ENCODE measurements around the gene PPP2R3C. TPM values are rescaled to one million over a fixed set of nuclear protein-coding genes. Genes with fewer than 3 reads are reported as not detected.

PPP2R3C gene
- total and polyA plus RNA-seq, 2 of the 13 experiments (the other 11 are each of a cell fraction or from before 2014, with no cell fraction given): 63.4 to 102 TPM

GRCh38 chr14:35159742-35160409, 38.1 kb upstream of the PPP2R3C start:
- peak overlapping the region in 1 of 3 experiments; percentile 4; a peak in 1 of 6 replicates for H3K4me3 ChIP-seq (replicated peaks in 1 of 3; ENCODE audit: insufficient read depth in 1 of 3, low read depth in 2 of 3, low read length in 3 of 3)
- FAIRE-seq (no peak), ATAC-seq (peak; percentile 90), DNase-seq (ENCODE audit: low spot score) (peak; percentile 94)
- no peaks in the 10 kb centered on the region for H3K9me3 ChIP-seq (ENCODE audit: low read length)
- H2AFZ ChIP-seq (ENCODE audit: low read length): no peak overlapping the region
- POLR2A ChIA-PET: interaction anchor here (0.5 to 2.6 kb wide), 12 partner anchors 10 to 252 kb away, joined by 3 to 22 read pairs (median 6); partner anchors contain the start of genes FAM177A1, NFKBIA, PPP2R3C and PRORP
- H3K9ac ChIP-seq (ENCODE audit: insufficient read depth, low read depth, low read length): no peak overlapping the region
- intact Hi-C loops (cut with micrococcal nuclease; ENCODE audit: unreplicated experiment) (loop anchor here (5.0 kb wide), 1 partner anchor 132 kb away; the partner anchor contains the start of gene PSMA6), in situ Hi-C loops (cut with HindIII; ENCODE audit: extremely low pct_ligation_motif_present, low pct_unique_long_range_greater_than_20kb) (no loop called here)
- CTCF ChIA-PET (ENCODE audit: low intra/inter-chr PET ratio, low total read pairs): no interaction called here
- H3K27me3 ChIP-seq (ENCODE audit: control insufficient read depth in 1 of 2, insufficient read depth in 2 of 2, low read length in 2 of 2): no peaks in the 10 kb centered on the region
- H3K4me1 ChIP-seq (ENCODE audit: insufficient read depth, low read length): peaks cover 26% of the 10 kb centered on the region
- peak overlapping the region; percentile 20 for H3K27ac ChIP-seq (ENCODE audit: extremely low read length, insufficient read depth, low read length)
- H3K79me2 ChIP-seq (ENCODE audit: insufficient read depth, low read length): peaks cover 2% of the 10 kb centered on the region
- BruUV-seq (replicated peaks): no TSS peak
- no peaks in the 10 kb centered on the region for H4K20me1 ChIP-seq (ENCODE audit: insufficient read depth, low read length)
- peak overlapping the region; percentile 32 for H3K4me2 ChIP-seq (ENCODE audit: low read depth, low read length)
- WGBS (ENCODE audit: low lambda C conversion rate): 37% methylated on average over 6 of the region's 6 CpGs
- H3K36me3 ChIP-seq (replicated peaks in 1 of 2; ENCODE audit: control insufficient read depth in 1 of 2, insufficient read depth in 2 of 2, low read length in 2 of 2): peaks cover 1 to 10% of the 10 kb centered on the region in 2 experiments; a peak in 4 of 5 replicates
- TF ChIP-seq ZBTB20 (CRISPR knock-in tag; IDR thresholded peaks at IDR 0.05; ENCODE audit: borderline replicate concordance, low read depth) (0 out of 2 replicates have a peak, but pooled peaks have one; percentile 25), RCOR2 (CRISPR knock-in tag; IDR thresholded peaks at IDR 0.05) (peak; percentile 81; the same call in 1 of the 2 replicates), RXRB (CRISPR knock-in tag; IDR thresholded peaks at IDR 0.05; ENCODE audit: borderline replicate concordance) (peak; percentile 100), SKI (IDR thresholded peaks at IDR 0.05; ENCODE audit: partially characterized antibody) (peak; percentile 36), CEBPG (CRISPR knock-in tag; IDR thresholded peaks at IDR 0.05) (peak; percentile 45; the same call in 1 of the 2 replicates), MEIS1 (CRISPR knock-in tag; IDR thresholded peaks at IDR 0.05; ENCODE audit: borderline replicate concordance) (0 out of 2 replicates have a peak, but pooled peaks have one; percentile 3), ARNT2 (CRISPR knock-in tag; IDR thresholded peaks at IDR 0.05; ENCODE audit: low read depth) (no peak), FOXA3 (CRISPR knock-in tag; IDR thresholded peaks at IDR 0.05) (peak; percentile 79), NCOA5 (CRISPR knock-in tag; IDR thresholded peaks at IDR 0.05) (no peak), ISL2 (CRISPR knock-in tag; IDR thresholded peaks at IDR 0.05) (peak; percentile 28; the same call in 1 of the 2 replicates), ARID2 (CRISPR knock-in tag; IDR thresholded peaks at IDR 0.05; ENCODE audit: borderline replicate concordance) (peak; percentile 33; the same call in 1 of the 2 replicates)
- TF ChIP-seq, protein P1, sequence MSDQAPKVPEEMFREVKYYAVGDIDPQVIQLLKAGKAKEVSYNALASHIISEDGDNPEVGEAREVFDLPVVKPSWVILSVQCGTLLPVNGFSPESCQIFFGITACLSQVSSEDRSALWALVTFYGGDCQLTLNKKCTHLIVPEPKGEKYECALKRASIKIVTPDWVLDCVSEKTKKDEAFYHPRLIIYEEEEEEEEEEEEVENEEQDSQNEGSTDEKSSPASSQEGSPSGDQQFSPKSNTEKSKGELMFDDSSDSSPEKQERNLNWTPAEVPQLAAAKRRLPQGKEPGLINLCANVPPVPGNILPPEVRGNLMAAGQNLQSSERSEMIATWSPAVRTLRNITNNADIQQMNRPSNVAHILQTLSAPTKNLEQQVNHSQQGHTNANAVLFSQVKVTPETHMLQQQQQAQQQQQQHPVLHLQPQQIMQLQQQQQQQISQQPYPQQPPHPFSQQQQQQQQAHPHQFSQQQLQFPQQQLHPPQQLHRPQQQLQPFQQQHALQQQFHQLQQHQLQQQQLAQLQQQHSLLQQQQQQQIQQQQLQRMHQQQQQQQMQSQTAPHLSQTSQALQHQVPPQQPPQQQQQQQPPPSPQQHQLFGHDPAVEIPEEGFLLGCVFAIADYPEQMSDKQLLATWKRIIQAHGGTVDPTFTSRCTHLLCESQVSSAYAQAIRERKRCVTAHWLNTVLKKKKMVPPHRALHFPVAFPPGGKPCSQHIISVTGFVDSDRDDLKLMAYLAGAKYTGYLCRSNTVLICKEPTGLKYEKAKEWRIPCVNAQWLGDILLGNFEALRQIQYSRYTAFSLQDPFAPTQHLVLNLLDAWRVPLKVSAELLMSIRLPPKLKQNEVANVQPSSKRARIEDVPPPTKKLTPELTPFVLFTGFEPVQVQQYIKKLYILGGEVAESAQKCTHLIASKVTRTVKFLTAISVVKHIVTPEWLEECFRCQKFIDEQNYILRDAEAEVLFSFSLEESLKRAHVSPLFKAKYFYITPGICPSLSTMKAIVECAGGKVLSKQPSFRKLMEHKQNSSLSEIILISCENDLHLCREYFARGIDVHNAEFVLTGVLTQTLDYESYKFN (CRISPR knock-in tag; conservative IDR thresholded peaks at IDR 0.05): peak; percentile 65
- TF ChIP-seq, protein P2, sequence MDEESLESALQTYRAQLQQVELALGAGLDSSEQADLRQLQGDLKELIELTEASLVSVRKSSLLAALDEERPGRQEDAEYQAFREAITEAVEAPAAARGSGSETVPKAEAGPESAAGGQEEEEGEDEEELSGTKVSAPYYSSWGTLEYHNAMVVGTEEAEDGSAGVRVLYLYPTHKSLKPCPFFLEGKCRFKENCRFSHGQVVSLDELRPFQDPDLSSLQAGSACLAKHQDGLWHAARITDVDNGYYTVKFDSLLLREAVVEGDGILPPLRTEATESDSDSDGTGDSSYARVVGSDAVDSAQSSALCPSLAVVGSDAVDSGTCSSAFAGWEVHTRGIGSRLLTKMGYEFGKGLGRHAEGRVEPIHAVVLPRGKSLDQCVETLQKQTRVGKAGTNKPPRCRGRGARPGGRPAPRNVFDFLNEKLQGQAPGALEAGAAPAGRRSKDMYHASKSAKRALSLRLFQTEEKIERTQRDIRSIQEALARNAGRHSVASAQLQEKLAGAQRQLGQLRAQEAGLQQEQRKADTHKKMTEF (CRISPR knock-in tag; IDR thresholded peaks at IDR 0.05): peak; percentile 61
- TF ChIP-seq, protein P3, sequence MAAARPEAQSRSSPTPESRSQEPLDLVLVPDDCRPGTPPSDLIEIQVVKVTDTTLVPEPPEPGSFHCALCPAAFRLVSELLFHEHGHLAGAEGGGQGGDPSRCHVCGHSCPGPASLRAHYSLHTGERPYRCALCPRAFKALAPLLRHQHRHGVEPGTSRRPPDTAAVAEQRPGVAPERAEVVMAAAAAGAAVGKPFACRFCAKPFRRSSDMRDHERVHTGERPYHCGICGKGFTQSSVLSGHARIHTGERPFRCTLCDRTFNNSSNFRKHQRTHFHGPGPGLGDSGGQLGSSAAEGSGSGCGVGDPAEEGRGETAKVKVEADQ (CRISPR knock-in tag; IDR thresholded peaks at IDR 0.05; ENCODE audit: borderline replicate concordance): no peak
